Activated T-cell treated with anti-CD3 and anti-CD28 coated beads, Interleukin-2, amount 50 U/mL, for 48 hours (primary cell): ENCODE results near the gene ANKRD34C.
"Not testable (repeated sequence)": the region's sequence is repeated elsewhere in the genome, so short reads cannot be mapped to it uniquely, and the experiment has no call there.

Source experiments
- DNase-seq, 2 experiments: peaks; one replicate each; pipeline ENCODE4 v3.0.0-alpha.2; 2020

The ANKRD34C gene

DNA sequence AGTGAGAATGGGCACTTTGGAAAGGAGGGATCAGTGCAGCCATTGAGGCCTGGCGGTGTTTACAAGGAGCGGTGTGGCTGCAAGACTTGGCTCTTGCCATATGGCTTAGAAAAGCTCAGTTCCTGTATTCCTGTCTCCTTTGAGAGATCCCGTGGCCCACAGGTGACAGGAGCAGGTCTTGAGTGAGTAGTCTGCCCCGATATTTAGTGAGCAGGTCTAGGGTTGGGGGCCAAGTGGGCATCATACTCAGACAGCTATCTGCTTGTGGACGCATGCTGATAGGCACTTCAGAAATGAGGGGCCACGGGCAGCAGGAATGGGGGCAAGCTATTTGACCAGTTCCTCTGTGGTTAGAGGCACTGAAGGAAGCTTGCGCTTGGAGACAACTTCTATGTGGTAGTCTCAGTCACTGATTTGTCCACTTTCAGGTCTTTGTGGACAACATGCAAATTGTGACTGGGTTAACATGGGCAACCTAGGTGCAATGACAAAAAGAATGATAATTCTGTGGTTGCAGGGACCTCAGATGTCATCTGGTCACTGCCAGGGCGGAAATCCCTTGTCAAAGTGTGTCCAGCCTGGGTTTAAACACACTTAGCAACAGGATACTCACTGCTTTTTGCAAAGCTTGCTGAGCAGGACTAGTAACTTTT, 29.5 kb downstream of the ANKRD34C start:
- DNase-seq = peak in 1 of 2 experiments; percentile 23

DNA sequence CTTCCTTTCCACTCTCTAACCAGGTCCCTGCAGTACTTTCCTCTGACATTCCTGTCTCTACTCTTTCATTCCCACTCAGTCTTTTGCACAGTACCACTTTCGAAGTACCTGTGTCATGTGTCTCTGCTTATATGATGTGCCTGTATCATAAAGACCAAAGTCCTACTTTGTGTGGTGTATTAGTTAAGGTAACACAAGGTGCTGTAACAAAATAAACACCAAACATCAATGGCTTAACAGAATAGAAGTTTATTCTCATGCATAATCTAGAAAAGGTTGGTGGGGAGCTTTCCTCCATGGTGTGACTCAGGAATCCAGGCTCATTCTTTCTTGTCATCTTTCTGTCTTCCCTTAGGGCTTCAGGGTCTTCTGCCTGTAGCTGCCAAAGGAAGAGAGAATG, 31.7 kb downstream of the ANKRD34C start:
- DNase-seq = no peak

DNA sequence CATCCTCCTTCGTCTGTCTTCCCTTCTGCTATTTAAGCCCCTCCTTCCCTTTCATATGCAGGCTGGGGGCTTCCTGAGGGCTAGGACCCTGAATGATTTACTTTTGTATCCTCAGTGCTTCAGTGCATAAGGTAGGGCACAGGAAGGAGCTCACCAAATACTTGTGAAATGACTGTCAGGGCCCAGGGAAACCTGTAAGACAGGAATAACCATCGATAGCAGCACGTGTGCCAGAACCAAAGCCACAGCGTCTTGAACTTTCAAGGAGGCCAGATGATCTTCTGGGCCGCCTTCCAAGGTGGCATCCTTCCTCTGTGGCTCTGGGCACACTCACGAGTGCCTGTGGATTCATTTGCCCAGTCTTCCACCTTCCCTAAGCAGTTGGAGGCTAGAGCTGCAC, 32.3 kb downstream of the ANKRD34C start:
- no peak for DNase-seq

DNA sequence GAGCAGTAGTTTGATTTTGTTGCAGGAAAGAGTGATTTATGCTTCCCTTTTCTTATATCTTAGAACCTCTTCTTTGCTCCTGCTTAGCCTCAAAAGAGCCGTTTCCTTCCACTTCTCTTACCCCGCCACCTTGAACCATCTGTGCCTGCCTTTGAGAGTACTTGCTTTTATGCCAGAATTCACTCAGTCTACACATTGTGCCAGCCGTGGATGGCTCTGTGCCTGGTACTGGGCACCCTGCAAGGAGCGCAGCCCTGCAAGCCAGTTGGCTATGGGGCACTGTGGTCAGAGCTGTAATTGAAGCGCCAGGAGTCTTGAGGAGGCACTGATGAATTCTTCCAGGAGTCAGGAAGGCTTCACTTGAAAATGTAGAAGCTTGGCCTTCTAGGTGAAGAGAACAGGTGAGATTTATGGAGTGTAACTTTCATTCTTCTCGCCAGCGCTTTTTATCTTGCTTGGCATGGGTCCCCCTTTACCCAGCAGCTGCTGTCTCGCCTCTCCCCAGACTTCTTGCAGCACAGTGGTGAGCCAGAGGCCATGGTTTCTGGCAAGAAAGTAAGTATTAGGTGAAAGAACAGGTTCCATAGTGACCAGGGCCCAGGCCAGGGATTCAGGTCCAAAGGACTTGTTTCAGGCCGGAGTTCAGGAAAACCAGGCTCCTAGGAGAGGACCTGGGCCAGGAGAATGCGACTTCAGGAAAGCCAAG, 33.3 kb downstream of the ANKRD34C start:
- no peak for DNase-seq

DNA sequence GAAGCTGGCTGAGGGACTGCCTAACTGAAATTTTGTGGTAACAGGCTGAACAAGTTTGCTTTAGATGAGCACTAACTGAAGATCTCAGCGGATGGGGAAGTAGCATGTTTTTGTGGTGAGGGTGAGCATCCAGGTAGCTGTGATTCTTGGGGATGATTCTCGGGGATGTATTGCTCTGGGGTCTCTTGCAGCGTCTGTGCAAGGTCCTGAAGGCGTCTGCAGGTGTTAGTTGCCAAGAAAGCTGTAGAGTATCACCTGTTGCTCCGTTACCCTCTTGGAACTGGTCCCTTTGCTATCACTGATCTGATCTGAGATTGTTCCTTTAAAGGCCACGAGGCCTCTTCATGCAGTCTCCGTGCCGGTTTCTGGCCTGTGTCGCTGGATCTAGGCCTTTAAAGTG, 34.3 kb downstream of the ANKRD34C start:
- DNase-seq = no peak

DNA sequence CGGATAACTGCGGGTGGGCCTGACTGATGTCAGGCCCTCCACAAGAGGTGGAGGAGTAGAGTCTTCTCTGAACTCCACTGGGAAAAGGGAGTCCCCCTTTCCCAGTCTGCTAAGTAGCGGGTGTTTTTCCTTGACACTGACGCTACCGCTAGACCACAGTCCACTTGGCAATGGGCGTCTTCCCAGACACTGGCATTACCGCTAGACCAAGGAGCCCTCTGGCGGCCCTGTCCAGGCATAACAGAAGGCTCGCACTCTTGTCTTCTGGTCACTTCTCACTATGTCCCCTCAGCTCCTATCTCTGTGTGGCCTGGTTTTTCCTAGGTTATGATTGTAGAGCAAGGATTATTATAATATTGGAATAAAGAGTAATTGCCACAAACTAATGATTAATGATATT, 37.5 kb downstream of the ANKRD34C start:
- DNase-seq = not testable (repeated sequence)

DNA sequence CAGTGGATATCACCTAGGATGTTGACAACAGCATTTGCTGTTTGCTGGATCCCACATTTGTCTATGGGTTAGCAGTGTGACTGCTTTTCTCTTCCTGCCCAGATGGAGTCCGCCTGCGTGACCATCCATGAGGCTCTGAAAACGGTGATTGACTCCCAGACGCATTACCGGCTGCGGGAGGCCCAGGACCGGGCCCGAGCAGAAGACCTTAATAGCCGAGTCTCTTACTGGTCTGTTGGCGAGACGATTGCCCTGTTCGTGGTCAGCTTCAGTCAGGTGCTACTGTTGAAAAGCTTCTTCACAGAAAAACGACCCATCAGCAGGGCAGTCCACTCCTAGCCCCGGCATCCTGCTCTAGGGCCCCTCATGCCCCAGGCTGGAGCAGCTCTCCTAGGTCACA, 39.4 kb downstream of the ANKRD34C start:
- no peak for DNase-seq

DNA sequence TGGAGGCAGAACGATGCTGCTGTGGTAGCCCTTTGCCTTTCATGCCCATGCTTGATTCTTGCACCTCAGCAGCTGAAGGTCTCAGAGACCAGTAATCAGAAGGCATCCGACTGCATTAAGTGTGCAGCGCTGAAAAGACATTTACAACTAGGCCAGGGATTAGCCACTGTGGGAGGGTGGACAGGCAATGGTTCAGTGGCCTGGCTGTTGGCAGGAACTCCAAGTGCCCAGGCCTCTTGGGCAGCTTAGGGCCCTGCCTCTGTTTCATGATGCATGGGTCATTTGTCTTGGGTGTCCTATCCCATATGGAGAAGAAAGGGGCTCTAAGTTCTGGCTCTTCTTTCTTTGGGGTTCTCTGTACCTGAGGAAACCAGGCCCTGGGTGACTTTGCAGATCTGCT, 39.8 kb downstream of the ANKRD34C start:
- no peak for DNase-seq

DNA sequence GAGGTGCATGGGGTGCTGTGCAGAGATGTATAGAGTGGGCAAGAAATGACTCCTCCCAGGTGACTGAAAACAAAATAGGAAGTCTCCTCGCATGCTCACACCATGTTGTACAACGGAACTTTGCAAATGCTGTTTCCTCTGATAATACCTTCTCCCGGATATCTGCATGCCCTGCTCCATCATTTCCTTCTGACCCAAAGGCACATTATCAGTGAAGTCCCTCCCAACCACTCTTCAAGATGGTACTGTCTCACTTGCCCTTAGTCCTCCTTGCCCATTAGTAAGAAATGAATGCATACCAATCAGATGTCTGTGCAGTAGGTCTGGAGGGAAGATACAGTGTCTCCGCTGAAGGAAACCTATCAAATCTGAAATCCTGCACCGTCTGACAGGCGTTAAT, 40.4 kb downstream of the ANKRD34C start:
- DNase-seq = no peak

DNA sequence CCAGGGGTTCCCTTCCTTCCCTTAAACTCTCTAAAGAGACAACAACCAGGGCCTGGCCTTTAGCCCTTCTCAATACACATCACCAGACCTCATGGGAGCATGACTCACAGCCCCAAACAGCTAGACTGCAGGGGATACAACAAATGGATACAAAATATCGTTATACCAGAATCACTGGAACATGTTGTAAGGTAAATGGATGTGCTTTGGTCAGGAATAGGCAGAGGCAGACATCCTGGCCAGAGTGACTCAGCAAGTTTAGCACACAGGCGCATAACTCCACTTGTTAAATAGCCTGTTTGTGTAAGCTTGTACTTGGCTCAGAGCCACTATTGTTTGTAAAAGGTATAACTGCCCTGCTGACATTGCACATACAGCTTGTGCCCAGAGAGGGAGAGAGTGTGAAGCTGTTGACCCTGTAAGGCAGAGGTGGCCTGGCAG, 46.7 kb downstream of the ANKRD34C start:
- no peak for DNase-seq
